ENCODE measurements around the gene SUGCT. TPM values are rescaled to one million over a fixed set of nuclear protein-coding genes. Genes with fewer than 3 reads are reported as not detected.

SUGCT gene
- total RNA-seq, 1 experiment from 2014 or later, result 9.9 TPM

- Mint-ChIP-seq H3K4me3 (ENCODE audit: unreplicated experiment) (no peak overlapping the region), H3K36me3 (ENCODE audit: insufficient read depth, unreplicated experiment) (no peaks in the 10 kb centered on the region), H3K9me3 (ENCODE audit: unreplicated experiment) (no peaks in the 10 kb centered on the region), H3K4me1 (ENCODE audit: low read depth, unreplicated experiment) (no peaks in the 10 kb centered on the region), H3K27ac (ENCODE audit: unreplicated experiment) (no peak overlapping the region), H3K27me3 (ENCODE audit: insufficient read depth, unreplicated experiment) (no peaks in the 10 kb centered on the region)
- POLR2A ChIA-PET, result no interaction called here
- Histone ChIP-seq H3K27me3 (replicated peaks; ENCODE audit: control insufficient read depth, insufficient read depth, low read length) (no peaks in the 10 kb centered on the region), H3K9me3 (no peaks in the 10 kb centered on the region), H3K4me3 (ENCODE audit: low read depth, low read length) (no peak overlapping the region), H3K36me3 (ENCODE audit: control insufficient read depth, insufficient read depth, low read length) (no peaks in the 10 kb centered on the region), H3K4me1 (no peaks in the 10 kb centered on the region)
- no peak for DNase-seq
- CTCF ChIA-PET, result no interaction called here
- TF ChIP-seq CTCF (IDR thresholded peaks at IDR 0.05; ENCODE audit: insufficient read depth in 1 of 2, low read depth in 1 of 2, low read length in 1 of 2, severe bottlenecking in 1 of 2, unreplicated experiment in 1 of 2), result no peak
- no TSS peak for BruUV-seq (replicated peaks)
- intact Hi-C loops (cut with micrococcal nuclease; ENCODE audit: unreplicated experiment), result no loop called here
Measured at GRCh38 chr7:40775877-40776276, 641.1 kb downstream of the SUGCT start.

DNA sequence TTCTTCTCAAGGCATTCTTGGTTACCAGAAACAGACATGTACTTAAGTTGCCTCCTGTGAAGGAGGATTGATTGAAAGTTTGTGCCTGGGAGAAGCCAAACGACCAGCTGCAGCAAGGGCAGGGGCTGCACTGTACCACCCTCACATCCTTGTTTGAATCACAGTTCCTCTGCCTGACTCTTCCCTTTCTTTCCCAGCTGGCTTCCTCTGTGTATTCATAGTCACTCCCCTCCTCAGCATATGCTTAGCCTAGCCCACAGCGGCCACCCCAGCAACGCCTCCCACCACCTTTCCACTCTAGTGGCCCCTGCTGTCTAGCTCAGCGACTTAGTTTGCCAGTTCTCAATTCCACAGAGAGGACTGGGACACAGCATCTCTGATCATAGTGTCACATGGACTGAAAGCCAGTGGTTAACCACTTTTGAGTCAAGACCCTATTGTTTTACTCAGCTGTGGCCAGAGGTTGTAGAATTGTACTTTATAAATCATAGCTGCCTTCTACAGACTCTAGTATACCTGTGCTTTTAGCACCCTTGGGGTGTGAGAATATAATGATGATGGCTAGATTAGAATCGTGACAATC lies 643.0 kb downstream of the SUGCT start:
- Mint-ChIP-seq H3K27me3 (ENCODE audit: insufficient read depth, unreplicated experiment) (no peaks in the 10 kb centered on the region), H3K4me1 (ENCODE audit: low read depth, unreplicated experiment) (no peaks in the 10 kb centered on the region), H3K36me3 (ENCODE audit: insufficient read depth, unreplicated experiment) (no peaks in the 10 kb centered on the region), H3K9me3 (ENCODE audit: unreplicated experiment) (no peaks in the 10 kb centered on the region), H3K27ac (ENCODE audit: unreplicated experiment) (no peak overlapping the region), H3K4me3 (ENCODE audit: unreplicated experiment) (no peak overlapping the region)
- Histone ChIP-seq H3K4me3 (ENCODE audit: low read depth, low read length) (no peak overlapping the region), H3K27me3 (replicated peaks; ENCODE audit: control insufficient read depth, insufficient read depth, low read length) (no peaks in the 10 kb centered on the region), H3K9me3 (no peaks in the 10 kb centered on the region), H3K36me3 (ENCODE audit: control insufficient read depth, insufficient read depth, low read length) (no peaks in the 10 kb centered on the region), H3K4me1 (no peaks in the 10 kb centered on the region)
- no TSS peak for BruUV-seq (replicated peaks)
- POLR2A ChIA-PET, result no interaction called here
- no peak for DNase-seq
- TF ChIP-seq CTCF (IDR thresholded peaks at IDR 0.05; ENCODE audit: insufficient read depth in 1 of 2, low read depth in 1 of 2, low read length in 1 of 2, severe bottlenecking in 1 of 2, unreplicated experiment in 1 of 2), result no peak
- intact Hi-C loops (cut with micrococcal nuclease; ENCODE audit: unreplicated experiment), result no loop called here
- CTCF ChIA-PET, result no interaction called here

- no TSS peak for BruUV-seq (replicated peaks)
- Mint-ChIP-seq H3K27me3 (ENCODE audit: insufficient read depth, unreplicated experiment) (no peaks in the 10 kb centered on the region), H3K36me3 (ENCODE audit: insufficient read depth, unreplicated experiment) (no peaks in the 10 kb centered on the region), H3K4me1 (ENCODE audit: low read depth, unreplicated experiment) (no peaks in the 10 kb centered on the region), H3K27ac (ENCODE audit: unreplicated experiment) (no peak overlapping the region), H3K9me3 (ENCODE audit: unreplicated experiment) (no peaks in the 10 kb centered on the region), H3K4me3 (ENCODE audit: unreplicated experiment) (no peak overlapping the region)
- intact Hi-C loops (cut with micrococcal nuclease; ENCODE audit: unreplicated experiment), result no loop called here
- Histone ChIP-seq H3K36me3 (ENCODE audit: control insufficient read depth, insufficient read depth, low read length) (no peaks in the 10 kb centered on the region), H3K27me3 (replicated peaks; ENCODE audit: control insufficient read depth, insufficient read depth, low read length) (no peaks in the 10 kb centered on the region), H3K4me3 (ENCODE audit: low read depth, low read length) (no peak overlapping the region), H3K4me1 (no peaks in the 10 kb centered on the region), H3K9me3 (no peaks in the 10 kb centered on the region)
- ChIA-PET CTCF (no interaction called here), POLR2A (no interaction called here)
- no peak for DNase-seq
- TF ChIP-seq CTCF (IDR thresholded peaks at IDR 0.05; ENCODE audit: insufficient read depth in 1 of 2, low read depth in 1 of 2, low read length in 1 of 2, severe bottlenecking in 1 of 2, unreplicated experiment in 1 of 2), result no peak
Measured at GRCh38 chr7:40780460-40780859, 645.7 kb downstream of the SUGCT start.
